HG03457 (cell line): ENCODE results near the gene ZNF565.
"Not testable (repeated sequence)": the region's sequence is repeated elsewhere in the genome, so short reads cannot be mapped to it uniquely, and the experiment has no call there.

Experiments
- ATAC-seq: cut with Tn5 transposase; IDR thresholded peaks from one replicate; pipeline ENCODE4 v1.9.1; 2021; ENCODE audit warnings: moderate number of reproducible peaks; ENCODE audit not compliant: unreplicated experiment

Gene ZNF565

GRCh38 chr19:36152019-36152351, 62.5 kb downstream of the ZNF565 start:
- no peak for ATAC-seq

GRCh38 chr19:36151144-36152018, 63.1 kb downstream of the ZNF565 start:
- ATAC-seq: no peak

GRCh38 chr19:36150586-36150985, 63.9 kb downstream of the ZNF565 start:
- no peak for ATAC-seq

- ATAC-seq: no peak
Observed at GRCh38 chr19:36149673-36150406, 64.6 kb downstream of the ZNF565 start.

- ATAC-seq: no peak
Observed at GRCh38 chr19:36144624-36145023, 69.8 kb downstream of the ZNF565 start.

GRCh38 chr19:36142496-36142895, 72.0 kb downstream of the ZNF565 start:
- no peak for ATAC-seq

GRCh38 chr19:36142046-36142445, 72.4 kb downstream of the ZNF565 start:
- ATAC-seq: no peak

GRCh38 chr19:36141039-36141927, 73.2 kb downstream of the ZNF565 start:
- ATAC-seq: peak; percentile 38

- no peak for ATAC-seq
Observed at GRCh38 chr19:36140304-36141038, 74.0 kb downstream of the ZNF565 start.

GRCh38 chr19:36139473-36140303, 74.8 kb downstream of the ZNF565 start, which contains the start of gene CAPNS1:
Gene CAPNS1 (plus strand): TSS chr19:36140066. CDS start chr19:36141012, 946 bp downstream.
- peak; percentile 62 for ATAC-seq

- no peak for ATAC-seq
Observed at GRCh38 chr19:36139120-36139472, 75.4 kb downstream of the ZNF565 start.

GRCh38 chr19:36136964-36137686, 77.3 kb downstream of the ZNF565 start:
- ATAC-seq: no peak

GRCh38 chr19:36134867-36135266, 79.6 kb downstream of the ZNF565 start:
- ATAC-seq: not testable (repeated sequence)
